HT-29 (cell line): ENCODE measurements around the gene CEACAM8. TPM values are rescaled to one million over a fixed set of nuclear protein-coding genes. Genes with fewer than 3 reads are reported as not detected.
"Not testable (repeated sequence)": the region's sequence is repeated elsewhere in the genome, so short reads cannot be mapped to it uniquely, and the experiment has no call there.

Source experiments
- DNase-seq: peaks from one replicate; pipeline ENCODE4 v3.0.0-alpha.2; 2015; ENCODE audit warnings: low spot score
- total RNA-seq: library from RNA; depleted of rRNA; stranded (reverse); fragments of >200 nt; shearing (Covaris generic); gene quantifications from 2 replicates; pipeline ENCODE4 v1.2.3, GENCODE V29; 2014; rRNA removed

CEACAM8 gene
- not detected in 2 replicates for total RNA-seq

- no peak for DNase-seq
These were observed at the start of gene CEACAM8 for GRCh38 chr19:42594617-42595489. Gene CEACAM8 (minus strand): TSS chr19:42594924. CDS start chr19:42594828, 96 bp downstream.

GRCh38 chr19:42639324-42640092 lies 44.8 kb upstream of the CEACAM8 start:
- DNase-seq, result not testable (repeated sequence)

DNA sequence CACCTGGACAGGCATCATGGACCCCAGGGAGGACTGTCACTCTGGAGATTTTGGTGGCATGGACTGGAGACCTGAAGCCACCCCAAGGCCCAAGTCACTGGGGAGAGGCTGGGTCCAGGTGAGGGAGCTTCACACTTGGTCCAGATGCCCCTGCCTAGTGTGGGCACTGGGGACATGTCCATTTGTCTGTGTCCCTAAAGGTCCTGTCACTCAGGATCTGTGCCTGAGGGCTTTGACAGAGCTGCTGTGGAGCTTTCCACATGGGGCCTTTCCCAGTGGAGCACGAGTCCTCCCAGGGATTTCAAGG lies 40.5 kb upstream of the CEACAM8 start:
- no peak for DNase-seq

GRCh38 chr19:42634409-42635232 lies 39.9 kb upstream of the CEACAM8 start:
- DNase-seq, result peak; percentile 79

DNA sequence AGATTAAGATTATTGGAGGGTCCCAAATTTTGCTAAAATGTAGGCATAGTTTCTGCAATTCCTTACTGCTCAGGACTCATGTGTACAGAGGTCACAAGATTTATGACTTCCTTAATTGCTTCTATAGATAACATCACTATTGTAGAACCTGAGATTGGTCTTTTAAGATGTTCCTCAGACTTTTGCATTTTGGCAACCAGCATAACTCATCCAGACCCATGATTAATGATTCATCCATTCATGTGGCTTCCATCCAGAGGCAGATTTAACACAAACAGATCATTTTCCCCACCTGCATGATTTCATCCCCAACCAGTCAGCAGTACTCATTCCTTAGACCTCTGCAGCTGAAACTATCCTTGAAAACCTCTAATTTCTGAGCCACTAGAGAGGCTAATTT lies 34.5 kb upstream of the CEACAM8 start:
- DNase-seq, result no peak

GRCh38 chr19:42628411-42629140 lies 33.9 kb upstream of the CEACAM8 start:
- no peak for DNase-seq

GRCh38 chr19:42627916-42628315 lies 33.2 kb upstream of the CEACAM8 start:
- DNase-seq, result no peak

DNA sequence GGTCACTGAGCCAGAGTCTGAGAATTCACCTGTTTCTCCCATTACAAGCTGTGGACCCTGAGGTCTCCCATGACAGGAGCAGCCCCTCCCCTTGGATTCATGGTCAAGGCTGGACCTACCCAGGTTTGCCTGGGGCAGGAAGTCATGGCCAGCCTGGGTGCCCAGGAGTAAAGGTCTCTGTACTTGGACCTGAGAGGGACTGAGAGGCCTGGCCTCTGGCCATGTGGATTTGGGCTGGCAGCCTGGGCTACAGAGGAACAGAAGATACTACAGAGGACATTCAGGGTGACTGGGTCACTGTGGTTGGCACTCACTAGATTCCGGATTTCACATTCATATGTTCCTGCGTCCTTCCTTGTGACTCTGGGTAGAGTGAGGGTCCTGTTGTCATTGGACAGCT lies 31.5 kb upstream of the CEACAM8 start:
- DNase-seq, result no peak

DNA sequence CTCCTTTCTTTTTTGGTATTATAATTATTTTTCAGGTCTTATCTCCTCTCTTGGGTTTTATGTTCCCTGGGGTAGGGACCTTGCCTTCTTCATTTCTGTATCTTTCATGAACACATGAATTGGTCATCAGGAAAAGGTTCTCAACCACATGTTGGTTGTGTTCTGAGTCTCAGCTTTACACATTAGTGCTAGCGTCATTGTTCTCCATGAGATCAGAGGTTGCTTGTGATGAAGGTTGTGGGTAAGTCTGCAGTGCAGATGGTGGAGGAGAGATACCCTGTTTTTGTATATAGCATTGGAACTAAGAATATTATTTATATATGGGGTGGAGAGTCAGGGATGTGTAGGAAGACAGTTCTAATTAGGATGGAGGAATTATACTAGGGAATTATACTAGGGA lies 24.5 kb upstream of the CEACAM8 start:
- no peak for DNase-seq

DNA sequence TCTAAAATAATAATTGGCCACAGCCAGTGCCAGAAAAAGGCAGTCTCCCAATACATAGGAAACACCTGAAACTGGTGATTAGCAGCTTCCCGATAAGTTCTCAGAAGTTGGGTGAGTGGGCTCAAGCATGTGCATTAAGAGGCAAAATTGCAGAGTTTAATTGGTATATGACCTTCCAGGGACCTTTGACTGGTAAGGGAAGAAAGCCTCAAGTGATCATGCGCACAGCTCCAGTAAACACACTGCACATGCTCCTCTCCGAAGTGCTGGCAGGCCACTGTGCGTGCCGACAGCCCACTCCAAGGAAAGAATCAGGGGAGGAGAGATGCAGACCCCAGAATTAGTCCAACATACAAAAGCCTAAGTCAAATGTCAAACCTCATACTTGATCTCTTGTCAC lies 18.9 kb upstream of the CEACAM8 start:
- no peak for DNase-seq

DNA sequence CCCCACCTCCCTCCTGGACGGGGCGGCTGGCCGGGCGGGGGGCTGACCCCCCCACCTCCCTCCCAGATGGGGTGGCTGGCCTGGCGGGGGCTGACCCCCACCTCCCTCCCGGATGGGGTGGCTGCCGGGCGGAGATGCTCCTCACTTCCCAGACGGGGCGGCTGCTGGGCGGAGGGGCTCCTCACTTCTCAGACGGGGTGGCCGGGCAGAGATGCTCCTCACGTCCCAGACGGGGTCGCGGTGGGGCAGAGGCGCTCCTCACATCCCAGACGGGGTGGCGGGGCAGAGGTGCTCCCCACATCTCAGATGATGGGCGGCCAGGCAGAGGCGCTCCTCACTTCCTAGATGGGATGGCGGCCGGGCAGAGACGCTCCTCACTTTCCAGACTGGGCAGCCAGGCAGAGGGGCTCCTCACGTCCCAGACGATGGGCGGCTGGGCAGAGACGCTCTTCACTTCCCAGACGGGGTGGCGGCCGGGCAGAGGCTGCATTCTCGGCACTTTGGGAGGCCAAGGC lies 15.7 kb upstream of the CEACAM8 start:
- not testable (repeated sequence) for DNase-seq

DNA sequence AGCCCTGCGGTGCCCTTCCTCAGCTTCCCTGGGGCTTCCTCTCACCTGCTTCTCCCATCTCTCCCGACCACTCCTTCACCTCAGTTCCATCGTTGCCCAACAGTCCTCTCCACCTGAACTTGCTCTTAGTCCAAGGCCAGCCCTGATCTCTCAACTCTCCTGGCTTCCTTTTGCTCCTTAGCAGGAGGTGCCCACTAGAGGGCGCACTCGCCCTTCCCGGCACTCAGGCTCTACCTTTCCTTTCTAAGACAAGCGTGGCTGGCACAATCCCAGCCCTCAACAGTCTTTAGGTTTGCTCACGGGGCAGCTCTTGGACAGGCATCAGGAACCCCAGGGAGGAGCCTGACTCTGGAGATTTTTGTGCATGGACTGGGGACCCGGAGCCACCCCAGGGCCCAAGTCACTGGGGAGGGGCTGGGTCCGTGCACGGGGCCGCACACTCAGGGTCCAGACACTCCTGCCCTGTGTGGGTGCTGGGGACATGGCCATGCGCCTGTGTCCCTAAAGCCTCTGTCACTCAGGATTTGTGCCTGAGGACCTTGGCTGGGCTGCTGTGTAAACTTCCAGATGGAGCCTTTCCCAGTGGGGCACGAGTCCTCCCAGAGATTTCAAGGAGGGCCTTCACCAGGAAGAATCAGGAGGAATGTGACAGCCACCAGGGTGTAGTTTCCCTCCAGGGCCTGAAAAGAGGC lies 12.1 kb upstream of the CEACAM8 start:
- peak; percentile 94 for DNase-seq

- peak; percentile 77 for DNase-seq
These were observed 7.2 kb upstream of the CEACAM8 start for GRCh38 chr19:42601811-42602443.

- peak; percentile 82 for DNase-seq
These were observed 1.8 kb upstream of the CEACAM8 start for GRCh38 chr19:42596391-42597072.

DNA sequence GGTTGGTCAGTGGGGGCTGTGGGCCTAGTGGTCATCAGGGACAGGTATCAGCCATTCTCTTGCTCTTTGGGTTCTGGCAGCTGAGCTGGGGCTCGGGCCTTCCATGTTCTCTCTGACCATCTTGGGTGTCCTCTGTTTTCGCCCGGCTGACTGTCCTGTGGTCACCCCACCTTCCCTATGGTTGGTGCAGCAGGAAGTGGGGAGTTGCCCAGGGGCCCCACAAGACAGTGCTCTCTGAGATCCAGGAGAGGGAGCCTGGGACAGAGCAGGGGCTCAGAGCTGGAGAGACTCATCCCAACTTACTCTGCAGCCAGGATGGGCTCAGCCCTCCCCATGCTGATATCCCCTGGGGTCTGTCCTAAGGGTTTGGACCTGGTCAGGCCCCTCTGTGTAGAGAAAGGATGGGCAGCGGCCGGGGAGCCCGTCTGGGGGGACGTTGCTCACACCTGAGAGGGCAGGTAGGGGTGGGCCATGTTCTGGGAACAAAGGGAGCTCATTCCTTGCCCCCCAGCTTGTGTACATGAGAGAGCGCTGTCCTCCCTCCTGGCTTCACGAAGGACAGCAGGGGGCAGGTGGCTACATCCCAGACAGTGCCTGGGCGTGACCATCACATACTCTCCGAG lies 937 bp upstream of the CEACAM8 start:
- DNase-seq, result no peak

- no peak for DNase-seq
These were observed 4.9 kb downstream of the CEACAM8 start for GRCh38 chr19:42589792-42590191.

- DNase-seq, result no peak
These were observed 10.3 kb downstream of the CEACAM8 start for GRCh38 chr19:42584466-42584865.

GRCh38 chr19:42577016-42577415 lies 17.7 kb downstream of the CEACAM8 start:
- DNase-seq, result peak; percentile 30

DNA sequence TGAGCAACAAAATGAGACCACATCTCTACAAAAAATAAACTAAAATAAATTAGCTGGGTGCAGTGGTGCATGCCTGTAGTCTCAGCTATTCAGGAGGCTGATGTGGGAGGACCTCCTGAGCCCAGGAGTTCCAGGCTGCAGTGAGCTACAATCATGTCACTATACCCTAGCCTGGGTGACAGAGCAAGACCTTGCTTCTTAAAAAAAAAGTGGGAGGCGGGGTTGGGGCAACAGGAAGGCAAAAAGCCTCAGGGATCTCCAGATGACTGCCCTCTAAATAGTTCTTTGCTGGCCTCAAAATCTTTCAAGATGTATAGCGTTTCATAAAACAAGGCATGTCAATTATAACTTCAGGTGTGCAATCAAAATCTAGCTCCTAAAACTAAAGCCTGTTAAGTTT lies 18.5 kb downstream of the CEACAM8 start:
- no peak for DNase-seq
